Activated naive CD4-positive, alpha-beta T cell treated with anti-CD3 and anti-CD28 coated beads, Interleukin-2, amount 10 ng/mL, durations not matched to agents 7 days and 5 days (primary cell): Measurements from ENCODE around the gene UTP11.
"Not testable (repeated sequence)": the region's sequence is repeated elsewhere in the genome, so short reads cannot be mapped to it uniquely, and the experiment has no call there.

Source experiments
- CTCF ChIA-PET: fragments of 350-600 bp; sonication (Branson Sonifier 250); formaldehyde crosslinking; loops from one replicate; lab custom pipeline; 2021; ENCODE audit warnings: antibody characterized with exemption; lab: Charles Lee
- DNase-seq: peaks from one replicate; pipeline ENCODE4 v3.0.0-alpha.2; 2020
- H3K27ac Mint-ChIP-seq: one replicate; pipeline ENCODE4 v1.8.0; 2021; ENCODE audit warnings: mild to moderate bottlenecking, moderate library complexity, mixed read lengths
- H3K27me3 Mint-ChIP-seq: one replicate; pipeline ENCODE4 v1.8.0; 2021; ENCODE audit warnings: mild to moderate bottlenecking, mixed read lengths
- H3K36me3 Mint-ChIP-seq: one replicate; pipeline ENCODE4 v1.8.0; 2021; ENCODE audit warnings: mixed read lengths
- H3K4me1 Mint-ChIP-seq: one replicate; pipeline ENCODE4 v1.8.0; 2021; ENCODE audit warnings: mixed read lengths
- H3K4me3 Mint-ChIP-seq: one replicate; pipeline ENCODE4 v1.8.0; 2021; ENCODE audit warnings: mild to moderate bottlenecking, moderate library complexity, mixed read lengths
- H3K9me3 Mint-ChIP-seq: one replicate; pipeline ENCODE4 v1.8.0; 2021; ENCODE audit warnings: mixed read lengths

Gene UTP11

DNA sequence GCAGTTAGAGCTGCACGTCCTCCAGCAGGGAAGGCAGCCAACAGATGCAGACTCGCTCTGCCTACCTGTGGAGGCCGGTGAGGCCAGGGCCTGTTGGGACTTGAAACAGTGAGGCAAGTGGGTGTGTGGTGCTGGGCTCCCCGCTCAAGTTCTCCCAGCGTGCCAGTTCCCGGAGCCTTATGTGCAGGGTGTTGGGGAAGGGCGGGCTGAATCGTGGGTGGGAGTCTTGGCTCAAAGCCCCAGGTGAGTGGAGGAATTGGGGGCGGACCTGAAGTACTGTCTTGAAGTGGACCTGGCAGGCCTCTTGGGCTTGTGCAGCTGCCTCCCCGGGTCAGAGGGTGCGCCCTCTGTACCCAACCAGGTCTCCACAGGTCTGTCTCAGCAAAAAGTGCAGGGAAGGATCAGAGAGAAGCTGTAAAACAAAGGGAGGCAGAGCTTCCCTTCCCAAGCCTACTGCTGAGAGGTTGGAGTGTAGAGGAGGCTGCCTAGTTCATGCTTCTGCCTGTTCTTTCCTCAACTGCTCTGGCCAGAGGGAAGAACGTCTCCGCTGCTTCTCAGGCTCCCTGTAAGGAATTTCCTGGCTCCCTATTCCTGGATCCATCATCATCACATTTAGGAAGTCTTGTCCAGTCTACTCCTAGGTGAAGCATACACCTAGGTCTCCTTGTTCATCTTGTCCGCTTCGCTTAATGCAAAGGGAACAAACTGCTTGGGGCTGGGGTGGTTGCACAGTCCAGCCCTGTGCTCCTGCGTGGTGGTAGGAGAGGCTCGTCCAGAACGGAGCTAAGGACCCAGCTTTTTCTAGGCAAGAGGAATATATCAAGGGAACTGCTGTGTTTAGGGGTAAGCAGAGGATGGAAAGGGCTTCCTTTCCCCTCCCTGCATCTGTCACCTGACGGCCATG lies 14.9 kb downstream of the UTP11 start:
- Mint-ChIP-seq H3K4me3 (no peak overlapping the region), H3K9me3 (no peaks in the 10 kb centered on the region), H3K27ac (no peak overlapping the region)

DNA sequence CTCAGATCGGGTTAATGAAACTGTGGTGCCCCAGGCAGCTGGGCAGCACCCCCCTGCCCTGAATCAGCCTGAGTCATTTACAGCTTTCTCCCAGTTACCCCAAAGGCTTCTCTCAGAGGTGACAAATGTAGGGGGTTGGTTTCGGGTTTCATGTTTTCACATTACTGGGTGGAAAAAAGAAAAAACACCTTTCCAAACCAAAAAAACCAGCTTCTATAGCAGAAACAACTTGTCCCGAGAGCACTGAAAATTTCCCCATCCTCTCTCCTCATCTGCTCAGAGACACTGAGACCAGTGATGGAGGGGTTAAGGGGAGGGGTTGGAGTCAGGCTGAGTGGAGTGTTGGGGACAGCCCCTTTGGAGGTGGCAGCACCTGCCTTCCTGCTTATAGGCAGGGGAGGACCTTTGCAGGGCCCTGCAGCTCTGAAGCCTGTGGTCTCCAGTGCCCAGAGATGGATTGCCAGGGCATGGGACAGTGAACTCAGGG lies 15.6 kb downstream of the UTP11 start:
- peaks cover 51% of the 10 kb centered on the region for H3K4me1 Mint-ChIP-seq
- H3K36me3 Mint-ChIP-seq = peaks cover 10% of the 10 kb centered on the region
- H3K27me3 Mint-ChIP-seq = no peaks in the 10 kb centered on the region
- CTCF ChIA-PET = interaction anchor here (1.3 to 4.4 kb wide), 4 partner anchors 10 to 43 kb away, joined by 3 to 25 read pairs (median 4); partner anchors contain the start of gene UTP11
- peak; percentile 45 for DNase-seq
- no peak overlapping the region for H3K4me3 Mint-ChIP-seq
- H3K9me3 Mint-ChIP-seq = no peaks in the 10 kb centered on the region
- H3K27ac Mint-ChIP-seq = peak overlapping the region; percentile 45

More for the DNA sequence above, 14.9 kb downstream of the UTP11 start:
- Mint-ChIP-seq H3K27me3 (no peaks in the 10 kb centered on the region), H3K36me3 (peaks cover 11% of the 10 kb centered on the region), H3K4me1 (peaks cover 51% of the 10 kb centered on the region)
- DNase-seq = no peak
- CTCF ChIA-PET = interaction anchor here (0.7 to 4.4 kb wide), 6 partner anchors 10 to 809 kb away, joined by 3 to 25 read pairs (median 4); no protein-coding TSS in a partner anchor

GRCh38 chr1:38028671-38029070 lies 16.1 kb downstream of the UTP11 start:
- no peak for DNase-seq
- Mint-ChIP-seq H3K4me1 (peaks cover 51% of the 10 kb centered on the region), H3K27ac (no peak overlapping the region), H3K4me3 (no peak overlapping the region), H3K36me3 (peaks cover 10% of the 10 kb centered on the region), H3K27me3 (no peaks in the 10 kb centered on the region), H3K9me3 (no peaks in the 10 kb centered on the region)
- CTCF ChIA-PET = interaction anchor here (0.7 to 4.4 kb wide), 6 partner anchors 9 to 42 kb away, joined by 3 to 25 read pairs (median 4); partner anchors contain the start of gene UTP11

DNA sequence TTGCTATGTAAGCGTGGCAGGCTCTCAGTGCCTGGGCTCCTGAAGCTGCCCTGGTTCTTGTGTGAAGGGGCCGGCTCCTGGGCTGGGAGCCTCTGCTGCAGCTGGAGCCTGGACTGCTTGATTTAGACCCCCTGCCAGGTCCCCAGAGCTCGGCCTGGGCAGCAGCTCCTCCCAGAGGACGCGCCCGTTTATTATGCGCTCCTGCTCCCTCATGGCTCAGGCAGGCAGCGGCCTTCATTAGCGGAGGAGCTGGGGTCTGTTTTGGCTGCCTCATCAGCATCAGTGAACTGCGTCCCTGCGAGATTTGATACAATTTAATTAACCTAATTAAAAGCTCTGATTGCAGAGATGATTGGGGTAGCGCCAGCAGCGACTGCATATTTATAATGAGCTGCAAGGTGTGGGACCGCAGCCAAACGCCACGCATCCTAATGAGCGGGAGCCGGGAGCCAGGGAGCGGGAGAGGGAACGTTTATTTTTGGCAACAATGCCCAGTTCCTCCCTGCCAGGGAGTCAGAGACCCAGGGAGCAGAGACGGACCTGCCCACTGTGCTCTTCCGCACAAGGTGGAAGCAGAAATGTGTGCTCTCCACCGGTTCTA lies 16.6 kb downstream of the UTP11 start:
- CTCF ChIA-PET = interaction anchor here (0.7 to 1.7 kb wide), 6 partner anchors 9 to 20 kb away, joined by 3 to 5 read pairs (median 3); partner anchors contain the start of gene UTP11
- no peak for DNase-seq
- no peak overlapping the region for H3K4me3 Mint-ChIP-seq

GRCh38 chr1:38029685-38030511 lies 17.4 kb downstream of the UTP11 start:
- no peaks in the 10 kb centered on the region for H3K27me3 Mint-ChIP-seq
- CTCF ChIA-PET = interaction anchor here (0.9 to 1.7 kb wide), 5 partner anchors 9 to 805 kb away, joined by 3 to 6 read pairs (median 3); no protein-coding TSS in a partner anchor
- H3K4me1 Mint-ChIP-seq = peaks cover 51% of the 10 kb centered on the region
- no peak overlapping the region for H3K4me3 Mint-ChIP-seq
- H3K9me3 Mint-ChIP-seq = no peaks in the 10 kb centered on the region
- peaks cover 5% of the 10 kb centered on the region for H3K36me3 Mint-ChIP-seq
- DNase-seq = peak; percentile 60
- H3K27ac Mint-ChIP-seq = peak overlapping the region; percentile 39

More for the DNA sequence above, 16.6 kb downstream of the UTP11 start:
- Mint-ChIP-seq H3K27ac (no peak overlapping the region), H3K27me3 (no peaks in the 10 kb centered on the region), H3K4me1 (peaks cover 51% of the 10 kb centered on the region), H3K36me3 (peaks cover 8% of the 10 kb centered on the region), H3K9me3 (no peaks in the 10 kb centered on the region)

DNA sequence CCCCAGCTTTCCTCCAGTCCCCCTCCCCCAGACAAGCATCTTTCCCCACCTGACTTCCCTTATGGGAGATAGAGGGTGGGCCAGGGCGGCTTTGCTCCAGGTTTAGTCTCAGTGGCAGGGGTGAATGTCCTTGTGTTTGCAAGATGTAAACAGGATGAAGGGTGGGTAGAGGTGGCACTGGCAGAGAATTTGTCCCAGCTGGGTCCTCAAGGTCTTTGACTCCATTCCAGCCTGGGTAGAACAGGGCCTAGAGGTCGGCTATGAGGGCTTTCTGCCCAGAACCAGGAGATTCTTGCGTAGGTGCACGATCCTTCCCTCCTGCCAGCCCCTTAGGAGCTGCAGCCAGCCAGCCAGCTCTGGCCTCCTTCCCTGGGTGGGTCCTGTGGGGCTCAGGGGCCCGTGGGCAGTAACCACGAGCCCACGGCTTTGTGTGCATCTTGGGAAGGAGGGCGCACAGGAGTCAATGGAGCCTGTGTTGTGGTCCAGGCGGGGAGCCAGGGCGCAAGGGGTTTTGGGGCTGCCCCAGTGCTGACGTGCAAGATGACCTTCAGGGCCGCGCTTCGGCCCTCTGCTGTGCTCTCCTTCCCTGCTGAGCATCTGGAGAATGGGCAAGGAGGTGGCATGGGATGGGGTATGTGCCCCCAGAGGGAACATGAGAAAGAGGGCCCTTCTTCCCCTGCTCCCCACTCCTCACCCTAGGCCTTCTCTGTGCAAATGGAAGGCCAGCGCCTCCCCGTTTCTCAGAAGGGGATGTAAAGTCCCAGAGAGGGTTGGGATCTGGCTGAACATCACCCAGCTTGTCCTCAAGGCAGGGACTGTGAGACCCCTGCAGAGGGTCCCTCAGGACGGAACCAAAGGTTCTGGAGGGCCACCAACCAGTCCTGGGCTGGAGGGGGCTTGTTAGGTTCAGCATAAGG lies 18.3 kb downstream of the UTP11 start:
- CTCF ChIA-PET = interaction anchor here (0.9 to 1.2 kb wide), 4 partner anchors 10 to 804 kb away, joined by 3 to 6 read pairs (median 3); no protein-coding TSS in a partner anchor
- H3K4me1 Mint-ChIP-seq = peaks cover 49% of the 10 kb centered on the region
- H3K27ac Mint-ChIP-seq = peak overlapping the region; percentile 39
- no peaks in the 10 kb centered on the region for H3K9me3 Mint-ChIP-seq
- DNase-seq = no peak
- H3K4me3 Mint-ChIP-seq = no peak overlapping the region
- no peaks in the 10 kb centered on the region for H3K27me3 Mint-ChIP-seq
- H3K36me3 Mint-ChIP-seq = peaks cover 3% of the 10 kb centered on the region

DNA sequence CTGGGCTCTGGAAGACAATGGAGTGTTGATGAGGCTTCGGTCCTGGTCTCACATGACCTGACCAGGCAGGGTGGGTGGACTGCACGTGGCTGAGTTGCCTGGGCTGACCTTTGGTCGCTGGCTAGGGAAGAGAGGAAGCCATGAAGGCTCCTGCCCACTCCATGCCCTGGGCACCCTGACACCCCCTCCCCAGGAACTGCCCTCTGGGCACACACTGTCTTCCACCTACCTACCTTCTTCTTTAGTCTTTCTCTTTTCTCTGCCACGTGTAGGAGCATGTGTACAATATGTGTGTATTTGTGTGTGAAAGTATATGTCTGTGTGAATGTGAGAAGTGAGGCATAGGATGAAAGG lies 19.0 kb downstream of the UTP11 start:
- H3K27ac Mint-ChIP-seq = no peak overlapping the region
- peaks cover 48% of the 10 kb centered on the region for H3K4me1 Mint-ChIP-seq
- no peak for DNase-seq
- no peak overlapping the region for H3K4me3 Mint-ChIP-seq
- no peaks in the 10 kb centered on the region for H3K9me3 Mint-ChIP-seq
- H3K36me3 Mint-ChIP-seq = peaks cover 3% of the 10 kb centered on the region
- CTCF ChIA-PET = no interaction called here
- no peaks in the 10 kb centered on the region for H3K27me3 Mint-ChIP-seq

DNA sequence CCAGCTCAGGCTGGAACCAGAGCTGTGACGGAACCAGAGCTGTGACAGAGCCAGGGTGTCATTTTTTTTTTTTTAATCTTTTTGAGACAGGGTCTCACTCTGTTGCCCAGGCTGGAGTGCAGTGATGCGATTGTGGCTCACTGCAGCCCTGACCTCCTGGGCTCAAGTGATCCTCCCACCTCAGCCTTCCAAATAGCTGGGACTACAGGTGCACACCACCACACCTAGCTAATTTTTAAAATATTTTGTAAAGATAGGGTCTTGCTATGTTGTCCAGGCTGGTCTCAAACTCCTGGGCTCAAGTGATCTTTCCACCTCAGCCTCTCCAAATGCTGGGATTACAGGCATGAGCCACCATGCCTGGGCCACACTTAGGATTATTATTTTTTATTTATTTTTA lies 20.5 kb downstream of the UTP11 start:
- H3K27ac Mint-ChIP-seq, H3K27me3 Mint-ChIP-seq, CTCF ChIA-PET, H3K36me3 Mint-ChIP-seq, H3K9me3 Mint-ChIP-seq, H3K4me3 Mint-ChIP-seq, DNase-seq: not testable (repeated sequence)
- H3K4me1 Mint-ChIP-seq = peaks cover 33% of the 10 kb centered on the region

DNA sequence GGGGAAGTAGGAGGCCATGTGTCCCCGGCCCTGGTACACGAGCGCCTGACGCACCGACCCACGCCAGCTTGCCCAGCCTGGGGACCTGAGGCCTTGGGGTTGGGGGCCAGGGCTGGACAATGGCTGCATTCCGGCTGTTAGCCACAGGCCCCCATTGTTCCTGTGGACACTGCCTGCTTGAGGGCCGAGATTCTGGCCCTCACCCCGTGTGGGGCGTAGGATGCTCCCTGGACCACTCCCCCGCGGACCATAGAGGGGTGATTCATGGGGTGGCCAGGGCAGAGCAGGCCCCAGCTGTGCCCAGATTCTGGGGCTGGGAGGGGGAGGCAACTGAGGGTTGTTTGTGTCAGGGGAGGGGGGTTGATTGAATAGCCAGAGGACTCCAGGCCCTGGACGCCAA lies 22.3 kb downstream of the UTP11 start:
- H3K9me3 Mint-ChIP-seq = no peaks in the 10 kb centered on the region
- H3K4me3 Mint-ChIP-seq = no peak overlapping the region
- no peak for DNase-seq
- H3K36me3 Mint-ChIP-seq = no peaks in the 10 kb centered on the region
- no peak overlapping the region for H3K27ac Mint-ChIP-seq
- H3K27me3 Mint-ChIP-seq = peaks cover 14% of the 10 kb centered on the region
- CTCF ChIA-PET = no interaction called here
- peaks cover 15% of the 10 kb centered on the region for H3K4me1 Mint-ChIP-seq

DNA sequence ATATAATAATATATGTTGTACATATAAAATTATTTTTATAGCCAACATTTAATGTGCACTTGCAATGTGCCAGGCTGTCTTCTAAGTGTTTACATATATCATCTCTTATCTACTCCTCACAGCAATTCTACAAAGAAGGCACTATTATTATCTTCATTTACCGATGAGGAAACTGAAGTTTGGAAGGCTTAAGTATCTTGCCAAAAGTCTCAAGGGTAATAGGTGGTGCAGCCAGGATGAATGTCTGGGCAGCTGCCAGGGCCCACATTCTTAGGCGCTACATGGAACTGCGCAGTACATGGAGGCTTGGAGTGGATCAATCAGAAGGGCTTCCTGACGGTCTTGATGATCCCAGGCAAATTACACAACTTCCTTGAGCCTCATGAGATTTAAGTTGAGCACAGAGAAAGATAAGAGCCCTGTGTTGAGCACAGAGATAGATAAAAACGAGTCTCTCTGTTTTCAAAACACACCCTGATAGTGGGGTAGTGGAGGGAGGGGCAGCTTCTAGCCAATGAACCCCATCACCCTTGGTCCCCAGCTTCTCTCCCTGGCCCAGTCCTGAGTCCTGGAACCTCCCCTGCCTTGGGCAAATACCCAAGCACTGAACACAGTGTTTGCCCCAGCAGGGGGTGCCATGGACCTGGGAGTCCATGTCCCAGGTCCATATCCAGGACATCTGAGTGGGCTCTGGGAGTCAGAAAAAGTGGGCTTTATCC lies 24.8 kb downstream of the UTP11 start:
- DNase-seq = no peak
- CTCF ChIA-PET = interaction anchor here (0.8 to 1.1 kb wide), 3 partner anchors 8 to 48 kb away, joined by 3 read pairs; partner anchors contain the start of gene SF3A3
- H3K27ac Mint-ChIP-seq = no peak overlapping the region

GRCh38 chr1:38038861-38039260 lies 26.3 kb downstream of the UTP11 start:
- Mint-ChIP-seq H3K27ac (no peak overlapping the region), H3K36me3 (no peaks in the 10 kb centered on the region), H3K27me3 (peaks cover 54% of the 10 kb centered on the region), H3K4me3 (no peak overlapping the region), H3K9me3 (no peaks in the 10 kb centered on the region), H3K4me1 (peaks cover under 1% of the 10 kb centered on the region)
- DNase-seq = no peak
- CTCF ChIA-PET = no interaction called here

More for the DNA sequence above, 24.8 kb downstream of the UTP11 start:
- H3K4me1 Mint-ChIP-seq = no peaks in the 10 kb centered on the region
- H3K27me3 Mint-ChIP-seq = peaks cover 39% of the 10 kb centered on the region
- H3K9me3 Mint-ChIP-seq = no peaks in the 10 kb centered on the region
- H3K36me3 Mint-ChIP-seq = no peaks in the 10 kb centered on the region
- H3K4me3 Mint-ChIP-seq = no peak overlapping the region

DNA sequence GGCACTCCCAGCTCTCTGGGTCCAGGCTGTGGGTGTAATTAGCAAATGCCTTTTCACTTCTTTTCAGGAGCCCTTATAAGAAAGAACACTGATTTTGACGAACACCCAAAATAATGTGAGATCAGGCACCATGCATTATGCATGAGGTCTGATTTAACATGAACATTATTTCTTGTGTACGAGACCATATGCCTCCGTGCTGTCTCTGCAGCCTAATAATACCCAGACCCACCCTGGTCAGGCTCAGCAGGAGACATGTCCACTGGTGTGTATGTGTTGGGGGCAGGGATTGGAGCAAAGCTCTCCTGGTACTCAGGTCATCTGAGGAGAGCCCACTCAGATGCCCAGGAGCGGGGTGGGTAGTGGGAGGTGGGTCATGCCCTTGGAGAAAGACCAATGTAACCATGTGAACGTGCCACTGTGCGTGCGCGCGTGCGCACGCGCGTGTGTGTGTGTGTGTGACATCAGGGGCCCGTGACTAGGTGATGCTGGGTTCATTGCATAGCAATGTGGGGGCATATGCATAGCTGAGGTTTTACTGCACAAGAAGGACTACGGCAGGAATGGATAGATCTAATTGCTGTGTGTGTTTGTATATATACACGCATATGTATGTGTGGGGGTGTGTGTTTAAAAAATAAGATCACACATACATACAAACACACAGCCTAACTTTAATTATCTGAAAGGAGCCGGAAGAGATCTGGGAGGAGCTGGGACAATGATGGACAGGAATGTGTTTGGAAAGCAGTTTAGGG lies 27.0 kb downstream of the UTP11 start:
- Mint-ChIP-seq H3K4me1 (peaks cover 4% of the 10 kb centered on the region), H3K9me3 (no peaks in the 10 kb centered on the region), H3K4me3 (no peak overlapping the region), H3K36me3 (no peaks in the 10 kb centered on the region), H3K27me3 (peaks cover 61% of the 10 kb centered on the region), H3K27ac (no peak overlapping the region)
- CTCF ChIA-PET = no interaction called here
- no peak for DNase-seq
